Lung (tissue), 12 donors: ENCODE results near the gene SBF2. TPM values are rescaled to one million over a fixed set of nuclear protein-coding genes. Genes with fewer than 3 reads are reported as not detected.

Experiments used
- ATAC-seq: fragments of 200-7000 bp; cut with Tn5 transposase; one replicate; pipeline ENCODE4 v1.9.1; 2020; ENCODE audit warnings: moderate number of reproducible peaks; ENCODE audit not compliant: insufficient read depth, low FRiP score
- DNase-seq, 3 donors: peaks; one replicate each; pipeline ENCODE4 v3.0.0-alpha.2; 2013 to 2017
- H3K27ac ChIP-seq, 2 donors: one replicate each; pipeline ENCODE4 v1.5.1; 2013; ENCODE audit warnings: mild to moderate bottlenecking in 2 of 2, moderate library complexity in 2 of 2, control low read depth in 1 of 2, inconsistent platforms in 1 of 2, low read depth in 1 of 2, low read length in 1 of 2
- H3K27me3 ChIP-seq, 3 donors: one replicate each; pipeline ENCODE4 v1.5.1; 2013; ENCODE audit warnings: low read length in 2 of 3; ENCODE audit not compliant: control insufficient read depth in 3 of 3, insufficient read depth in 3 of 3
- H3K36me3 ChIP-seq, 4 donors: one replicate each; pipeline ENCODE4 v1.5.1; 2013; ENCODE audit warnings: low read length in 4 of 4, mild to moderate bottlenecking in 1 of 4, moderate library complexity in 1 of 4; ENCODE audit not compliant: control insufficient read depth in 4 of 4, insufficient read depth in 4 of 4
- H3K4me1 ChIP-seq, 5 donors: one replicate each; pipeline ENCODE4 v1.5.1; 2013; ENCODE audit warnings: low read length in 5 of 5, mild to moderate bottlenecking in 2 of 5, moderate library complexity in 1 of 5; ENCODE audit not compliant: control insufficient read depth in 5 of 5, insufficient read depth in 5 of 5
- H3K4me3 ChIP-seq: one replicate; pipeline ENCODE4 v1.5.1; 2013; ENCODE audit warnings: mild to moderate bottlenecking, control low read depth, moderate library complexity
- H3K9ac ChIP-seq, 2 donors: one replicate each; pipeline ENCODE4 v1.5.1; 2013; ENCODE audit warnings: low read length in 2 of 2, control low read depth in 1 of 2; ENCODE audit not compliant: insufficient read depth in 1 of 2
- H3K9me3 ChIP-seq, 4 donors: one replicate each; pipeline ENCODE4 v1.5.1; 2013; ENCODE audit warnings: low read length in 3 of 4, mild to moderate bottlenecking in 1 of 4, moderate library complexity in 1 of 4; ENCODE audit not compliant: control insufficient read depth in 4 of 4, insufficient read depth in 3 of 4
- WGBS, 2 donors: extraction: QIAGEN DNeasy Blood & Tissue Kit; methylation state at CpG; one replicate each; pipeline ENCODE4 v1.1.7; 2013; 5-methylcytosine and 5-hydroxymethylcytosine counted together
- polyA plus RNA-seq, 2 donors: library from polyadenylated mRNA; stranded (reverse); fragments of 200-250 nt; gene quantifications; one replicate each; pipeline ENCODE4 v1.2.1, GENCODE V29; 2013
- total RNA-seq, 2 donors: library from RNA; depleted of rRNA in 1 of 2; stranded (reverse); fragments of >200 nt in 1 of 2; gene quantifications; one replicate each; pipeline ENCODE4 v1.2.1, GENCODE V29; 2014 to 2021
- TF ChIP-seq, protein P1 (sequence below): IDR thresholded peaks from 2 replicates; pipeline ENCODE4 v1.5.1; 2012; ENCODE audit warnings: mild to moderate bottlenecking; ENCODE audit errors: control extremely low read depth, extremely low read depth
- donor health status: control.
- donor health status: control.
- donor health status: Bipolar disorder and iron deficiency.
- donor health status: healthy.
- donor health status: DM: yes; HTN: yes; CAD: no.

The SBF2 gene
- total and polyA plus RNA-seq, 4 donors: 4.4 to 104 (median 24.9) TPM

DNA sequence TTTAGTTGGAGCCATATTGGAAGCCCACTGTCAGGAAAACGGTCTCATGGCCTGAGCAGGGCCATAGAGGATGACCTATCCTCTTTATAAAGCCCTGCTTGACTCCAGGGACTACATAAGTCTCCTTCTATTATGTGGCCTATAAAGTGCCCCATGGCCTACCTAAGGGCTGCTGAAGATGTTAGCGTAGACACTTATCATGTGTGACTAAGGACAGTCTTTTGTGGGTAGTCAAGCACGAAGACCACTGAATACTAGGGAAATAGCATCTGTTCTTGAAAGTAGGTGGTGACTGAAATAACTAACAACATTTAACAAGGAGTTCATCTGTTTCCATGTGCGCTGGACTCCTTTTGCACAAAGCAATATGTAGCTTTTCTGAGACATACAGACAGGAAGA lies 513.1 kb downstream of the SBF2 start:
- WGBS, 2 donors: 95 to 98% methylated on average over 4 of the region's 4 CpGs
- TF ChIP-seq, protein P1, sequence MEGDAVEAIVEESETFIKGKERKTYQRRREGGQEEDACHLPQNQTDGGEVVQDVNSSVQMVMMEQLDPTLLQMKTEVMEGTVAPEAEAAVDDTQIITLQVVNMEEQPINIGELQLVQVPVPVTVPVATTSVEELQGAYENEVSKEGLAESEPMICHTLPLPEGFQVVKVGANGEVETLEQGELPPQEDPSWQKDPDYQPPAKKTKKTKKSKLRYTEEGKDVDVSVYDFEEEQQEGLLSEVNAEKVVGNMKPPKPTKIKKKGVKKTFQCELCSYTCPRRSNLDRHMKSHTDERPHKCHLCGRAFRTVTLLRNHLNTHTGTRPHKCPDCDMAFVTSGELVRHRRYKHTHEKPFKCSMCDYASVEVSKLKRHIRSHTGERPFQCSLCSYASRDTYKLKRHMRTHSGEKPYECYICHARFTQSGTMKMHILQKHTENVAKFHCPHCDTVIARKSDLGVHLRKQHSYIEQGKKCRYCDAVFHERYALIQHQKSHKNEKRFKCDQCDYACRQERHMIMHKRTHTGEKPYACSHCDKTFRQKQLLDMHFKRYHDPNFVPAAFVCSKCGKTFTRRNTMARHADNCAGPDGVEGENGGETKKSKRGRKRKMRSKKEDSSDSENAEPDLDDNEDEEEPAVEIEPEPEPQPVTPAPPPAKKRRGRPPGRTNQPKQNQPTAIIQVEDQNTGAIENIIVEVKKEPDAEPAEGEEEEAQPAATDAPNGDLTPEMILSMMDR: no peak
- DNase-seq (no peak), ATAC-seq (no peak)
- H3K4me3 ChIP-seq: no peak overlapping the region
- H3K9ac ChIP-seq: no peak overlapping the region
- H3K27ac ChIP-seq: no peak overlapping the region
- peaks cover 22 to 40% (median 34%) of the 10 kb centered on the region in 4 donors for H3K36me3 ChIP-seq
- H3K4me1 ChIP-seq: peaks cover 0 to 4% (median 0%) of the 10 kb centered on the region in 5 donors
- no peaks in the 10 kb centered on the region for H3K27me3 ChIP-seq
- H3K9me3 ChIP-seq: no peaks in the 10 kb centered on the region

DNA sequence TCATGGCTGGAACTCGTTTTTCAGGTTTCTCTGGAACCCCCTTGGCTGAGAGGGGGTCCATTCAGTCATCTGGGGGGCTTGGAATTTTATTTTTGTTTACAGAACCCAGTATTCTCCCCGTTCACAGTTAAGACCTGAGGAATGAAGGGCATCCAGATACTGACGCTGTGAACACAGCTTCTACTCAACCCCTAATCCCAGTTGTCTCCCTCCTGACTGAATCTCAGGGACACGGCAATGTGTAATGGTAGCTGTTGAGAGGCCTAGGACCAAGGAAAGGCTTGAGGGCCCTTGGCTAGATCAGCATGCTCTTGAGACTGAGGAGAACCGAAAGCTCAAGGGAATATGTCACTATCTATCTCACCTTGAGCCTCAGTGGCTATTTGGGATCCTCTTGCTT lies 516.5 kb downstream of the SBF2 start:
- 84 to 85% methylated on average over 5 of the region's 5 CpGs for WGBS, 2 donors
- H3K9ac ChIP-seq: no peak overlapping the region
- no peaks in the 10 kb centered on the region for H3K27me3 ChIP-seq
- H3K4me1 ChIP-seq: peaks cover 0 to 8% (median 0%) of the 10 kb centered on the region in 5 donors
- H3K4me3 ChIP-seq: no peak overlapping the region
- ATAC-seq (no peak), DNase-seq (no peak)
- TF ChIP-seq, protein P1: no peak
- no peaks in the 10 kb centered on the region for H3K9me3 ChIP-seq
- peaks cover 17 to 36% (median 21%) of the 10 kb centered on the region in 4 donors for H3K36me3 ChIP-seq
- peak overlapping the region in 1 of 2 donors; percentile 41 for H3K27ac ChIP-seq

DNA sequence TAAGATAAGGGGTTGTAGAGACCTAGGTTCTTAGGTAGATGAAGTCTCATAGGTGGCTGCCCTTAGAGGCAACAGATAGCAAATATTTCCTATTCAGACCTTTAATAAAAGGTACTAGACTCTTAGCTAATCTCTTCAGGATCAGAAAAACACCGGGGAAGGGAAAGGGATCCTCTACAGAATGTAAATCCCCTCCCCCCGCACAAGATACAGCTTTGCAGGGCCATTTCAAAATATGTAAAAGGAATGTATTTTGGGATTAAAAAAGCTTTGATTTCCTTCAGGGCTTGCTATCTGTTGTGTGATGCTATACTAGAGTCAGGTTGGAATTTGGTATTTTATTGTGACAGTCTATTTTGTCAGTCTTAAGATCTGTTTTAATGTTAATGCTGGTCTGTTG lies 517.0 kb downstream of the SBF2 start:
- no peaks in the 10 kb centered on the region for H3K27me3 ChIP-seq
- WGBS, 2 donors: 83 to 89% methylated on average over 2 of the region's 2 CpGs
- no peak overlapping the region for H3K27ac ChIP-seq

More for the DNA sequence above, 517.0 kb downstream of the SBF2 start:
- ATAC-seq: no peak
- H3K36me3 ChIP-seq: peaks cover 17 to 36% (median 22%) of the 10 kb centered on the region in 4 donors
- peaks cover 0 to 8% (median 0%) of the 10 kb centered on the region in 5 donors for H3K4me1 ChIP-seq
- H3K9me3 ChIP-seq: no peaks in the 10 kb centered on the region
- DNase-seq: no peak
- no peak overlapping the region for H3K4me3 ChIP-seq
- H3K9ac ChIP-seq: no peak overlapping the region
- TF ChIP-seq, protein P1: no peak
